Ovary (tissue), 3 donors: ENCODE results near the gene IFIT1B.

Experiments
- EP300 ChIP-seq: sonication (generic); formaldehyde crosslinking; IDR thresholded peaks from one replicate; pipeline ENCODE4 v1.6.1; 2017; ENCODE audit warnings: antibody characterized with exemption
- TF ChIP-seq, protein P1 (sequence below), 3 donors: fragments of 450-650 bp in 2 of 3; fragments of 200-600 bp in 1 of 3; IDR thresholded peaks; one replicate each; pipeline versions ENCODE4 v1.5.1 to v1.8.0; 2016 to 2022; ENCODE audit warnings: antibody characterized with exemption in 3 of 3, mild to moderate bottlenecking in 1 of 3
- donor health status: DM: no; HTN: no; CAD: no.

DNA sequence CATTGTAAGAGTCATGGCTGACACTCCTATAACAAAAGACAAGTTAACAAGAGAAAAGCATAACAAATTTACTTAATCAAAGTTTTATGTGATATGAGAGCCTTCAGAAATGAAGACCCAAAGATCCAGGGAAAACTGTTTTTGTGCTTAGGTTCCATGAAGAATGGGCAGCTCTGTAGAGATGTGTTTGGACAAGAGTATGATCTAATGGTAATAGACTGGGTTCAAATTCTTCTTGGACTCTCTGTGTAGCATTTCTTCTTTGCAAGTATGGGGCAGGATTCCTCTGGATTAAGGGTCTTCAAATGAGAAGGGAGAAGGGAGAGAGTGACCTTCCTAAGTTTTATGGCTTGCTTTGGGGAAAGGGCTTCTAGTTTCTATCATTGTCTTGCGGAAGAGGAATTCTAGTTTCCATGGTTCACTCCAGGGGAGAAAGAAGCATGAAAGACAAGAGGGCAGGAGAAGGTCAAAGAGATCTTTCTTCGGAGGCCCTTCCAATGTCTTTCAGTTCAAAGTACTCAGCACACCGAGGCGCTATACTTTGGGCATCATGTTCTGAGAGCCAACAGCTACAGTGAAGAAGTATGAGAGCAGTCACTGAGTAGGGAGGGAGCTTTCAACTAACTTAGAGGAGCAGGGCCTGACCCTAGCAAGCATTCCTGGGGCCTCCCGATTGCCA, 34.6 kb upstream of the IFIT1B start:
- TF ChIP-seq, protein P1, sequence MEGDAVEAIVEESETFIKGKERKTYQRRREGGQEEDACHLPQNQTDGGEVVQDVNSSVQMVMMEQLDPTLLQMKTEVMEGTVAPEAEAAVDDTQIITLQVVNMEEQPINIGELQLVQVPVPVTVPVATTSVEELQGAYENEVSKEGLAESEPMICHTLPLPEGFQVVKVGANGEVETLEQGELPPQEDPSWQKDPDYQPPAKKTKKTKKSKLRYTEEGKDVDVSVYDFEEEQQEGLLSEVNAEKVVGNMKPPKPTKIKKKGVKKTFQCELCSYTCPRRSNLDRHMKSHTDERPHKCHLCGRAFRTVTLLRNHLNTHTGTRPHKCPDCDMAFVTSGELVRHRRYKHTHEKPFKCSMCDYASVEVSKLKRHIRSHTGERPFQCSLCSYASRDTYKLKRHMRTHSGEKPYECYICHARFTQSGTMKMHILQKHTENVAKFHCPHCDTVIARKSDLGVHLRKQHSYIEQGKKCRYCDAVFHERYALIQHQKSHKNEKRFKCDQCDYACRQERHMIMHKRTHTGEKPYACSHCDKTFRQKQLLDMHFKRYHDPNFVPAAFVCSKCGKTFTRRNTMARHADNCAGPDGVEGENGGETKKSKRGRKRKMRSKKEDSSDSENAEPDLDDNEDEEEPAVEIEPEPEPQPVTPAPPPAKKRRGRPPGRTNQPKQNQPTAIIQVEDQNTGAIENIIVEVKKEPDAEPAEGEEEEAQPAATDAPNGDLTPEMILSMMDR (IDR thresholded peaks at IDR 0.05) = no peak
- no peak for TF ChIP-seq EP300
